K562 (cell line): ENCODE data around the gene ASCC2. TPM values are rescaled to one million over a fixed set of nuclear protein-coding genes. Genes with fewer than 3 reads are reported as not detected.
A peak's percentile ranks its signal among the peaks of the same experiment; 100 is the strongest.

Source experiments
- ATF7 ChIP-seq: fragments of 450-650 bp; IDR thresholded peaks from 2 replicates; pipeline ENCODE4 v1.7.1; 2014; ENCODE audit warnings: mild to moderate bottlenecking, moderate library complexity
- CAMTA2 ChIP-seq: fragments of 250-450 bp; sonication (Bioruptor Pico); conservative IDR thresholded peaks from 2 replicates; pipeline ENCODE4 v1.5.1; 2022
- ELF1 ChIP-seq: fragments of 200-800 bp; sonication (Bioruptor generic); IDR thresholded peaks from 2 replicates; pipeline ENCODE4 v1.6.1; 2016; ENCODE audit warnings: missing genetic modification characterization, missing compliant biosample characterization
- HNRNPK ChIP-seq: fragments of 200-400 bp; formaldehyde crosslinking; IDR thresholded peaks from one replicate; pipeline ENCODE4 v1.6.1; 2018; ENCODE audit warnings: mild to moderate bottlenecking, low read depth, low read length; ENCODE audit not compliant: poor library complexity, severe bottlenecking
- ILK ChIP-seq: fragments of 450-650 bp; IDR thresholded peaks from 2 replicates; pipeline ENCODE4 v1.6.1; 2016; ENCODE audit warnings: missing genetic modification characterization, low read depth, mild to moderate bottlenecking, missing compliant biosample characterization, moderate library complexity, borderline replicate concordance
- MECOM ChIP-seq: fragments of 250-450 bp; sonication (Bioruptor Pico); IDR thresholded peaks from 2 replicates; pipeline ENCODE4 v1.8.0; 2022; ENCODE audit warnings: inconsistent platforms
- MTA3 ChIP-seq: fragments of 450-650 bp; formaldehyde crosslinking; IDR thresholded peaks from 2 replicates; pipeline ENCODE4 v1.6.1; 2017; ENCODE audit warnings: mild to moderate bottlenecking, borderline replicate concordance
- NEUROD1 ChIP-seq: fragments of 150-350 bp; IDR thresholded peaks from 2 replicates; pipeline ENCODE4 v1.6.1; 2014; ENCODE audit warnings: borderline replicate concordance, low read length, low read depth; ENCODE audit not compliant: partially characterized antibody
- NFIC ChIP-seq: fragments of 450-650 bp; IDR thresholded peaks from 2 replicates; pipeline ENCODE4 v1.6.1; 2017; ENCODE audit warnings: mild to moderate bottlenecking, inconsistent platforms
- RBM22 ChIP-seq: fragments of 200-400 bp; formaldehyde crosslinking; IDR thresholded peaks from 2 replicates; pipeline ENCODE4 v1.6.1; 2018; ENCODE audit warnings: low read length, low read depth; ENCODE audit not compliant: poor library complexity, severe bottlenecking
- RFX5 ChIP-seq: IDR thresholded peaks from 2 replicates; pipeline ENCODE4 v1.6.1; 2011; ENCODE audit warnings: low read depth, mild to moderate bottlenecking, improper control_type of control experiment, low read length
- SNIP1 ChIP-seq: fragments of 450-650 bp; IDR thresholded peaks from 2 replicates; pipeline ENCODE4 v1.7.1; 2017; ENCODE audit warnings: low read depth, mild to moderate bottlenecking
- STAT5B ChIP-seq: fragments of 250-450 bp; sonication (Bioruptor Pico); IDR thresholded peaks from 2 replicates; pipeline ENCODE4 v1.8.0; 2021; ENCODE audit warnings: mild to moderate bottlenecking, inconsistent platforms
- TCF7 ChIP-seq: sonication (generic); IDR thresholded peaks from 2 replicates; pipeline ENCODE4 v1.6.1; 2016; ENCODE audit warnings: antibody characterized with exemption, borderline replicate concordance
- TRIM24 ChIP-seq, 2 experiments: fragments of 450-650 bp; IDR thresholded peaks; 2 replicates each; pipeline ENCODE4 v1.6.1; 2016
- ZNF174 ChIP-seq: fragments of 250-450 bp; sonication (Bioruptor Pico); IDR thresholded peaks from 2 replicates; pipeline ENCODE4 v1.4.0; 2020; ENCODE audit warnings: mild to moderate bottlenecking
- ZNF23 ChIP-seq: fragments of 250-450 bp; sonication (Bioruptor Pico); IDR thresholded peaks from 2 replicates; pipeline ENCODE4 v1.4.0; 2020; ENCODE audit warnings: mild to moderate bottlenecking
- ZNF507 ChIP-seq: conservative IDR thresholded peaks from 2 replicates; pipeline ENCODE4 v1.6.1; 2017; ENCODE audit warnings: missing genetic modification characterization, missing compliant biosample characterization
- polyA plus RNA-seq, 8 experiments: library from polyadenylated mRNA; depleted of rRNA in 4 of 8; stranded (reverse) in 5 of 8; unstranded in 3 of 8; fragments of >200 nt; fragmentation: Nextera tagmentation in 2 of 8; fragmentation: Illumina TruSeq in 1 of 8; extraction: Ambion mirVana in 2 of 8; extraction: Trizol in 1 of 8; gene quantifications; 2 replicates each; pipeline versions ENCODE4 v1.2.1 to v1.2.3, GENCODE V29; 2011 to 2014; ENCODE audit warnings: inconsistent platforms in 1 of 8, missing spikeins in 1 of 8
- total RNA-seq, 7 experiments: library from RNA; depleted of rRNA in 6 of 7; stranded (reverse); fragments of >200 nt in 6 of 7; fragmentation: Illumina TruSeq in 2 of 7; extraction: Trizol in 2 of 7; gene quantifications; 2 replicates each; pipeline versions ENCODE4 v1.2.1 to v1.2.3, GENCODE V29; 2011 to 2021; ENCODE audit warnings: low replicate concordance in 1 of 7
- TF ChIP-seq, protein P1 (sequence below): fragments of 250-450 bp; sonication (Bioruptor Pico); IDR thresholded peaks from 2 replicates; pipeline ENCODE4 v1.8.0; 2021; ENCODE audit warnings: moderate library complexity, mild to moderate bottlenecking, inconsistent platforms
- TF ChIP-seq, protein P2 (sequence below), 2 experiments: IDR thresholded peaks in 1 of 2; conservative IDR thresholded peaks in 1 of 2; 2 replicates each; pipeline ENCODE4 v1.6.1; 2016; ENCODE audit warnings: low read depth in 2 of 2, mild to moderate bottlenecking in 1 of 2, missing compliant biosample characterization in 1 of 2, missing genetic modification characterization in 1 of 2, moderate library complexity in 1 of 2

Gene ASCC2
- total and polyA plus RNA-seq, 9 of the 15 experiments (the other 6 are each of a cell fraction or from before 2014, with no cell fraction given) = 4.0 to 46.7 (median 26.8) TPM

DNA sequence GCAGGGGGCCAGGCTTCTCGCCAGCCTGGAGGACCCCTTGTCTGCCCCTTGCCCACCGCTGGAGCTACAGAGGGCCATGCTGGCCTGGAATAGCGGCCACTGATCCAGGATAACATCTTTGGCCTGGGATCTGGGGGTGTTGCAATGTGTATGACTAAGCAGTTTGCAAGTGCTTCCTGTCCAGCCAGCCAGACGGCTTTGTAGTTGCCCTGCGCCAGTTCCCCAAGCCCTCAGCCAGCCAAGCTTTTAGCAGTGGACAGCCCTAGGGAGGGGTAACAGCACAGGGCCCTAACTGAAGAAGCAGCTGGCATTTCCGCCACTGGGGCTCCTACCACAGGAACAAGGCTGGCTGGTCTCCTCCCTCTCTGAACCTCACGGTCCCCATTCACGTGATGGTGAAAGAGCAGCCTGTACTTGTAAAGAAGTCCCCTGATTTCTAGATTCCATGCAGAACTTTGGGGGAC, 38.8 kb downstream of the ASCC2 start (continued):
- TF ChIP-seq TCF7 (peak; percentile 67; the same call in 1 of the 2 replicates), ZNF174 (no peak), RFX5 (no peak), SNIP1 (no peak), ATF7 (peak; percentile 60), NFIC (peak; percentile 70), ZNF507 (tag) (no peak), CAMTA2 (CRISPR knock-in tag) (no peak), TRIM24 (IDR thresholded peaks at IDR 0.05) (peak; percentile 78 to 85), HNRNPK (no peak), MTA3 (peak; percentile 79; the same call in 1 of the 2 replicates), NEUROD1 (peak; percentile 19), MECOM (CRISPR knock-in tag) (0 out of 2 replicates have a peak, but pooled peaks have one; percentile 42), STAT5B (no peak), ELF1 (tag) (0 out of 2 replicates have a peak, but pooled peaks have one; percentile 28), ZNF23 (no peak), RBM22 (no peak), ILK (tag) (no peak)
- TF ChIP-seq, protein P1, sequence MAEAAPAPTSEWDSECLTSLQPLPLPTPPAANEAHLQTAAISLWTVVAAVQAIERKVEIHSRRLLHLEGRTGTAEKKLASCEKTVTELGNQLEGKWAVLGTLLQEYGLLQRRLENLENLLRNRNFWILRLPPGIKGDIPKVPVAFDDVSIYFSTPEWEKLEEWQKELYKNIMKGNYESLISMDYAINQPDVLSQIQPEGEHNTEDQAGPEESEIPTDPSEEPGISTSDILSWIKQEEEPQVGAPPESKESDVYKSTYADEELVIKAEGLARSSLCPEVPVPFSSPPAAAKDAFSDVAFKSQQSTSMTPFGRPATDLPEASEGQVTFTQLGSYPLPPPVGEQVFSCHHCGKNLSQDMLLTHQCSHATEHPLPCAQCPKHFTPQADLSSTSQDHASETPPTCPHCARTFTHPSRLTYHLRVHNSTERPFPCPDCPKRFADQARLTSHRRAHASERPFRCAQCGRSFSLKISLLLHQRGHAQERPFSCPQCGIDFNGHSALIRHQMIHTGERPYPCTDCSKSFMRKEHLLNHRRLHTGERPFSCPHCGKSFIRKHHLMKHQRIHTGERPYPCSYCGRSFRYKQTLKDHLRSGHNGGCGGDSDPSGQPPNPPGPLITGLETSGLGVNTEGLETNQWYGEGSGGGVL (CRISPR knock-in tag) = no peak
- TF ChIP-seq, protein P2, sequence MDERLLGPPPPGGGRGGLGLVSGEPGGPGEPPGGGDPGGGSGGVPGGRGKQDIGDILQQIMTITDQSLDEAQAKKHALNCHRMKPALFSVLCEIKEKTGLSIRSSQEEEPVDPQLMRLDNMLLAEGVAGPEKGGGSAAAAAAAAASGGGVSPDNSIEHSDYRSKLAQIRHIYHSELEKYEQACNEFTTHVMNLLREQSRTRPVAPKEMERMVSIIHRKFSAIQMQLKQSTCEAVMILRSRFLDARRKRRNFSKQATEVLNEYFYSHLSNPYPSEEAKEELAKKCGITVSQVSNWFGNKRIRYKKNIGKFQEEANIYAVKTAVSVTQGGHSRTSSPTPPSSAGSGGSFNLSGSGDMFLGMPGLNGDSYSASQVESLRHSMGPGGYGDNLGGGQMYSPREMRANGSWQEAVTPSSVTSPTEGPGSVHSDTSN (CRISPR knock-in tag; IDR thresholded peaks at IDR 0.05; ENCODE audit: low read depth) = no peak
- TF ChIP-seq, protein P2 (tag; conservative IDR thresholded peaks at IDR 0.05; ENCODE audit: low read depth) = no peak
